Smooth muscle cell (in vitro differentiated cells): ENCODE results near the gene ZMIZ2. TPM values are rescaled to one million over a fixed set of nuclear protein-coding genes. Genes with fewer than 3 reads are reported as not detected.

Source experiments
- DNase-seq: peaks from one replicate; lab custom pipeline; 2025; ENCODE audit not compliant: unreplicated experiment; lab: John Stamatoyannopoulos, UW
- H2AFZ ChIP-seq: fragments of 200-600 bp; sonication (generic); 2 replicates; pipeline ENCODE4 v1.6.0; 2016; ENCODE audit warnings: antibody characterized with exemption, low read depth, mild to moderate bottlenecking
- H3F3A ChIP-seq: fragments of 200-600 bp; sonication (generic); 2 replicates; pipeline ENCODE4 v1.6.0; 2017; ENCODE audit warnings: antibody characterized with exemption, low read depth
- H3K27ac ChIP-seq: fragments of 200-600 bp; sonication (generic); 2 replicates; pipeline ENCODE4 v1.5.1; 2016; ENCODE audit warnings: low read depth, mild to moderate bottlenecking
- H3K27me3 ChIP-seq: fragments of 200-600 bp; sonication (generic); 2 replicates; pipeline ENCODE4 v1.6.1; 2016; ENCODE audit warnings: low read depth, mild to moderate bottlenecking
- H3K36me3 ChIP-seq: fragments of 200-600 bp; sonication (generic); 2 replicates; pipeline ENCODE4 v1.5.1; 2016; ENCODE audit warnings: low read depth
- H3K4me1 ChIP-seq: fragments of 200-600 bp; sonication (generic); 2 replicates; pipeline ENCODE4 v1.5.1; 2016; ENCODE audit warnings: low read depth
- H3K4me2 ChIP-seq: fragments of 200-600 bp; sonication (generic); 2 replicates; pipeline ENCODE4 v1.6.0; 2016; ENCODE audit warnings: mild to moderate bottlenecking
- H3K4me3 ChIP-seq: fragments of 200-600 bp; sonication (generic); 2 replicates; pipeline ENCODE4 v1.5.1; 2016; ENCODE audit warnings: mild to moderate bottlenecking
- H3K79me2 ChIP-seq: fragments of 200-600 bp; sonication (generic); 2 replicates; pipeline ENCODE4 v1.6.0; 2016; ENCODE audit warnings: low read depth, mild to moderate bottlenecking
- H3K9ac ChIP-seq: fragments of 200-600 bp; sonication (generic); 2 replicates; pipeline ENCODE4 v1.6.0; 2016; ENCODE audit warnings: low read depth
- H3K9me3 ChIP-seq: fragments of 200-600 bp; sonication (generic); replicated peaks from 2 replicates; pipeline ENCODE4 v1.5.1; 2016; ENCODE audit warnings: low read depth
- H4K20me1 ChIP-seq: fragments of 200-600 bp; sonication (generic); 2 replicates; pipeline ENCODE4 v1.6.0; 2016; ENCODE audit warnings: low read depth
- WGBS: methylation state at CpG from one replicate; pipeline ENCODE4 v1.1.7; 2016; ENCODE audit warnings: low lambda C conversion rate; 5-methylcytosine and 5-hydroxymethylcytosine counted together
- polyA plus RNA-seq: library from polyadenylated mRNA; unstranded; fragments of >200 nt; fragmentation: Nextera tagmentation; extraction: Ambion mirVana; gene quantifications from 2 replicates; pipeline ENCODE4 v1.2.1, GENCODE V29; 2016
- total RNA-seq: library from RNA; depleted of rRNA; stranded (reverse); fragments of >200 nt; gene quantifications from 2 replicates; pipeline ENCODE4 v1.2.3, GENCODE V29; 2014
- TF ChIP-seq, protein P1 (sequence below): fragments of 200-600 bp; sonication (generic); IDR thresholded peaks from 2 replicates; pipeline ENCODE4 v1.5.1; 2017; ENCODE audit warnings: borderline replicate concordance, mild to moderate bottlenecking, antibody characterized with exemption; ENCODE audit not compliant: insufficient read depth, poor library complexity, severe bottlenecking

Gene ZMIZ2
- total and polyA plus RNA-seq, 2 experiments from 2014 or later = 8.8 to 17.2 TPM

- Histone ChIP-seq H3K4me2 (no peak overlapping the region), H2AFZ (no peak overlapping the region), H3K9ac (no peak overlapping the region), H4K20me1 (no peaks in the 10 kb centered on the region), H3K27ac (no peak overlapping the region), H3K9me3 (no peaks in the 10 kb centered on the region), H3F3A (no peaks in the 10 kb centered on the region), H3K27me3 (no peaks in the 10 kb centered on the region), H3K36me3 (no peaks in the 10 kb centered on the region), H3K4me3 (no peak overlapping the region), H3K79me2 (no peaks in the 10 kb centered on the region), H3K4me1 (no peaks in the 10 kb centered on the region)
- TF ChIP-seq, protein P1, sequence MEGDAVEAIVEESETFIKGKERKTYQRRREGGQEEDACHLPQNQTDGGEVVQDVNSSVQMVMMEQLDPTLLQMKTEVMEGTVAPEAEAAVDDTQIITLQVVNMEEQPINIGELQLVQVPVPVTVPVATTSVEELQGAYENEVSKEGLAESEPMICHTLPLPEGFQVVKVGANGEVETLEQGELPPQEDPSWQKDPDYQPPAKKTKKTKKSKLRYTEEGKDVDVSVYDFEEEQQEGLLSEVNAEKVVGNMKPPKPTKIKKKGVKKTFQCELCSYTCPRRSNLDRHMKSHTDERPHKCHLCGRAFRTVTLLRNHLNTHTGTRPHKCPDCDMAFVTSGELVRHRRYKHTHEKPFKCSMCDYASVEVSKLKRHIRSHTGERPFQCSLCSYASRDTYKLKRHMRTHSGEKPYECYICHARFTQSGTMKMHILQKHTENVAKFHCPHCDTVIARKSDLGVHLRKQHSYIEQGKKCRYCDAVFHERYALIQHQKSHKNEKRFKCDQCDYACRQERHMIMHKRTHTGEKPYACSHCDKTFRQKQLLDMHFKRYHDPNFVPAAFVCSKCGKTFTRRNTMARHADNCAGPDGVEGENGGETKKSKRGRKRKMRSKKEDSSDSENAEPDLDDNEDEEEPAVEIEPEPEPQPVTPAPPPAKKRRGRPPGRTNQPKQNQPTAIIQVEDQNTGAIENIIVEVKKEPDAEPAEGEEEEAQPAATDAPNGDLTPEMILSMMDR = no peak
- DNase-seq = no peak
- WGBS = 93% methylated on average over 4 of the region's 5 CpGs
Measured at GRCh38 chr7:44711528-44711927, 37.1 kb upstream of the ZMIZ2 start.

DNA sequence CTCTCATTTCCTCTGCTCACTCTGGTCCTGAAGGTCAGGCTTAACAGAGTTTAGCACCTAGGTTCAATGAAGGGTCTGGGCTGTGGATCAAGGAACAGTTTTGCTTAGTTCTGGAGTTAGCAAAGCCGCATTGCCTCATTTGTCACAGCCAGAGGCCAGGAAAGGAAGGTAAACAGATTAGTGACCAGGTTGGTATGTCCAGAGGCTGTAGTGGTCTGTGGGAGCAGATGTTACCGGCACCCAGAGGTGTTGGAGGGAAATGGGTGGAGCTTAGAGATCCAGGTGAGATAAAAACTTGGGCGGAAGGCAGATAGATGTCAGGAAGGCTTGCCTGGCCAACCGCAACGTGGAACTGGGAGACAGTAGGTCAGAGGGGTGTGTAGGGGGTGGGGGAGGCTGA is 36.6 kb upstream of the ZMIZ2 start:
- TF ChIP-seq, protein P1 = no peak
- no peak for DNase-seq
- Histone ChIP-seq H3F3A (no peaks in the 10 kb centered on the region), H3K4me3 (no peak overlapping the region), H3K27me3 (no peaks in the 10 kb centered on the region), H2AFZ (no peak overlapping the region), H3K27ac (no peak overlapping the region), H3K9me3 (no peaks in the 10 kb centered on the region), H3K36me3 (no peaks in the 10 kb centered on the region), H3K79me2 (no peaks in the 10 kb centered on the region), H3K4me1 (no peaks in the 10 kb centered on the region), H3K9ac (no peak overlapping the region), H3K4me2 (no peak overlapping the region), H4K20me1 (no peaks in the 10 kb centered on the region)
- WGBS = 55% methylated on average over 5 of the region's 5 CpGs

DNA sequence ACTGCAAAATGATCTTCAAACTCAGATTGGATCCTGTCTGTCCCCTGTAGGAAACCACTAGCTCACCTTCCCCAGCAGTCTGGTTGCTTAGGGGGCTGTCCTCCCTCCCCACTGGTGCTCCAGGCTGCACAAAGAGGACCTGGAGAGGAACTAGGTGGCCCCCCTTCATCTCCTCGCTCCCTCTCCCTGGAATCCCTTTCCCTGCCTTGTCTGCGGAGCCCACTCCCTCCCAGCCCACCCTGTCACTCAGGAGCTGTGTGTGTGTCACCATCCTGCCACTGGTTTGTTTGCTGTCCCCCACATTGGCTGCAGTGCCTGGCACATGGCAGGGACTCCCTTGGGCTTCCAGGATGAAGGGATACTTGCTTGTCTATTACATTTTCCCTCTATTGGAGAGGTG is 35.5 kb upstream of the ZMIZ2 start:
- H4K20me1 ChIP-seq = no peaks in the 10 kb centered on the region
- DNase-seq = no peak
- no peak overlapping the region for H3K9ac ChIP-seq
- H3K4me3 ChIP-seq = no peak overlapping the region
- TF ChIP-seq, protein P1 = no peak
- no peaks in the 10 kb centered on the region for H3K9me3 ChIP-seq
- H3K36me3 ChIP-seq = no peaks in the 10 kb centered on the region
- no peak overlapping the region for H2AFZ ChIP-seq
- H3K27ac ChIP-seq = no peak overlapping the region
- no peaks in the 10 kb centered on the region for H3K27me3 ChIP-seq
- H3K4me1 ChIP-seq = no peaks in the 10 kb centered on the region
- 93% methylated on average over 2 of the region's 2 CpGs for WGBS
- H3K4me2 ChIP-seq = no peak overlapping the region
- no peaks in the 10 kb centered on the region for H3F3A ChIP-seq
- H3K79me2 ChIP-seq = no peaks in the 10 kb centered on the region

DNA sequence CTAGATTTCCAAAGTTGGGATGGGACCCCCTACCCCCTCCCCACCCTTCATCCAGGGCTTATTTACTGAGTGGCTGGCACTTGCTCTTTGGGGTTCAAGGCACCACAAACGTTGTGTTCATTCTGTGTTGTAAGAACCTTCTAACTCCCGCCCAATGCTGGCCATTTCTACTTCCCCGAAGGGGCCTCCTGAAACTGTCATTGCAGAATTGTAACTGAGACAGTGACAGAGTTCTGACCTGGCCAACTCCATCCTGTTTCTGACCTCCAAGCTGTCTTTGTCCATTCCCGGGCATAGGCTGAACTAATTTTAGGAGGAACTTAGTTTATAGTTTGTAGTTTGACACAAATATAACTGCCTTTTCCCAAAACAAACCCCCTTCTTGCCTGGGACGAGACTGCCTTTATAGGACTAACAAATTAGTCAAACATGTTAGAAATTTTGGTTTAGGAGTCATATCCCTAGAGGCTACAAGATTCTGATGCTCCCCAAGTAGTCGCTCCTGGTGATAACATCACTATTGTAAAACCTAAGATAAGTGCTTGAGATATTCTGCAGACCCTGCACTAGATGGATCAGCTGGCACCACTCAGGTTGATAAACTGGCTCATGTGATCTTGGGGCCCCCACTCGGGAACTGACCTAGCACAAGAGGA is 34.8 kb upstream of the ZMIZ2 start:
- H3K36me3 ChIP-seq = no peaks in the 10 kb centered on the region
- no peaks in the 10 kb centered on the region for H4K20me1 ChIP-seq
- no peaks in the 10 kb centered on the region for H3K79me2 ChIP-seq
- TF ChIP-seq, protein P1 = no peak
- no peak overlapping the region for H3K4me3 ChIP-seq
- no peak overlapping the region for H2AFZ ChIP-seq
- H3K4me2 ChIP-seq = no peak overlapping the region
- H3K9ac ChIP-seq = no peak overlapping the region
- no peaks in the 10 kb centered on the region for H3K27me3 ChIP-seq
- DNase-seq = no peak
- no peaks in the 10 kb centered on the region for H3F3A ChIP-seq
- WGBS = 61% methylated on average over 7 of the region's 7 CpGs
- H3K4me1 ChIP-seq = no peaks in the 10 kb centered on the region
- H3K27ac ChIP-seq = no peak overlapping the region
- no peaks in the 10 kb centered on the region for H3K9me3 ChIP-seq
